Uterus (tissue), 4 donors: Measurements from ENCODE around the gene TTC7B. TPM values are rescaled to one million over a fixed set of nuclear protein-coding genes. Genes with fewer than 3 reads are reported as not detected.
A peak's percentile ranks its signal among the peaks of the same experiment; 100 is the strongest.
"Not testable (repeated sequence)": the region's sequence is repeated elsewhere in the genome, so short reads cannot be mapped to it uniquely, and the experiment has no call there.

Source experiments
- DNase-seq, 2 donors: peaks; one replicate each; pipeline ENCODE4 v3.0.0-alpha.2; 2019 to 2020
- H3K27ac ChIP-seq, 2 donors: fragments of 200-600 bp; sonication (generic); 1 replicate in 1 of 2; 2 replicates in 1 of 2; pipeline ENCODE4 v1.5.1; 2016 to 2018
- H3K27me3 ChIP-seq, 2 donors: fragments of 200-600 bp; sonication (generic); one replicate each; pipeline ENCODE4 v1.5.1; 2018 to 2019; ENCODE audit warnings: control low read depth in 1 of 2
- H3K36me3 ChIP-seq, 2 donors: fragments of 200-600 bp; sonication (generic); one replicate each; pipeline ENCODE4 v1.5.1; 2019; ENCODE audit warnings: control low read depth in 1 of 2
- H3K4me1 ChIP-seq, 2 donors: fragments of 200-600 bp; sonication (generic); one replicate each; pipeline ENCODE4 v1.5.1; 2018 to 2019; ENCODE audit warnings: control low read depth in 1 of 2
- H3K4me3 ChIP-seq, 2 donors: fragments of 200-600 bp; sonication (generic); 1 replicate in 1 of 2; 2 replicates in 1 of 2; pipeline ENCODE4 v1.5.1; 2018 to 2019; ENCODE audit warnings: mild to moderate bottlenecking in 1 of 2
- H3K9me3 ChIP-seq, 2 donors: fragments of 200-600 bp; sonication (generic); one replicate each; pipeline ENCODE4 v1.5.1; 2019; ENCODE audit warnings: control low read depth in 1 of 2
- POLR2A ChIP-seq, 2 donors: fragments of 450-650 bp; IDR thresholded peaks; one replicate each; pipeline ENCODE4 v1.6.1; 2016; ENCODE audit warnings: antibody characterized with exemption in 2 of 2, mild to moderate bottlenecking in 1 of 2, moderate library complexity in 1 of 2
- intact Hi-C: fragments of 100-400 bp; cut with DNase I; formaldehyde crosslinking; loops from one replicate; pipeline ENCODE4 v1.15.1; 2023; ENCODE audit warnings: low total_unique reads
- total RNA-seq, 4 donors: library from RNA; depleted of rRNA in 3 of 4; stranded (reverse); fragments of >200 nt in 3 of 4; gene quantifications; one replicate each; pipeline versions ENCODE4 v1.1.0 to v1.2.4, GENCODE V29; 2014 to 2023
- TF ChIP-seq, protein P1 (sequence below), 4 experiments: fragments of 200-600 bp in 2 of 4; fragments of 450-650 bp in 2 of 4; sonication (generic) in 2 of 4; IDR thresholded peaks; one replicate each; pipeline ENCODE4 v1.5.1; 2016 to 2019; ENCODE audit warnings: antibody characterized with exemption in 4 of 4, mild to moderate bottlenecking in 2 of 4, moderate library complexity in 1 of 4
- donor health status: DM: yes; HTN: yes; CAD: no.

Gene TTC7B
- total RNA-seq, 4 donors from 2014 or later: 15.3 to 73.9 (median 28.0) TPM

- intact Hi-C loops: no loop called here
- Histone ChIP-seq H3K36me3 (no peaks in the 10 kb centered on the region), H3K9me3 (no peaks in the 10 kb centered on the region), H3K4me3 (no peak overlapping the region), H3K27me3 (no peaks in the 10 kb centered on the region), H3K27ac (no peak overlapping the region), H3K4me1 (no peaks in the 10 kb centered on the region)
- no peak for DNase-seq
- TF ChIP-seq POLR2A (IDR thresholded peaks at IDR 0.05): no peak
- TF ChIP-seq, protein P1, sequence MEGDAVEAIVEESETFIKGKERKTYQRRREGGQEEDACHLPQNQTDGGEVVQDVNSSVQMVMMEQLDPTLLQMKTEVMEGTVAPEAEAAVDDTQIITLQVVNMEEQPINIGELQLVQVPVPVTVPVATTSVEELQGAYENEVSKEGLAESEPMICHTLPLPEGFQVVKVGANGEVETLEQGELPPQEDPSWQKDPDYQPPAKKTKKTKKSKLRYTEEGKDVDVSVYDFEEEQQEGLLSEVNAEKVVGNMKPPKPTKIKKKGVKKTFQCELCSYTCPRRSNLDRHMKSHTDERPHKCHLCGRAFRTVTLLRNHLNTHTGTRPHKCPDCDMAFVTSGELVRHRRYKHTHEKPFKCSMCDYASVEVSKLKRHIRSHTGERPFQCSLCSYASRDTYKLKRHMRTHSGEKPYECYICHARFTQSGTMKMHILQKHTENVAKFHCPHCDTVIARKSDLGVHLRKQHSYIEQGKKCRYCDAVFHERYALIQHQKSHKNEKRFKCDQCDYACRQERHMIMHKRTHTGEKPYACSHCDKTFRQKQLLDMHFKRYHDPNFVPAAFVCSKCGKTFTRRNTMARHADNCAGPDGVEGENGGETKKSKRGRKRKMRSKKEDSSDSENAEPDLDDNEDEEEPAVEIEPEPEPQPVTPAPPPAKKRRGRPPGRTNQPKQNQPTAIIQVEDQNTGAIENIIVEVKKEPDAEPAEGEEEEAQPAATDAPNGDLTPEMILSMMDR (IDR thresholded peaks at IDR 0.05): no peak
These were observed 30.3 kb upstream of the TTC7B start for GRCh38 chr14:90846511-90846910.

GRCh38 chr14:90844321-90844720 is 28.1 kb upstream of the TTC7B start:
- Histone ChIP-seq H3K4me1 (no peaks in the 10 kb centered on the region), H3K9me3 (no peaks in the 10 kb centered on the region), H3K27ac (no peak overlapping the region), H3K36me3 (no peaks in the 10 kb centered on the region), H3K27me3 (no peaks in the 10 kb centered on the region), H3K4me3 (no peak overlapping the region)
- intact Hi-C loops: no loop called here
- TF ChIP-seq, protein P1 (IDR thresholded peaks at IDR 0.05): no peak
- no peak for TF ChIP-seq POLR2A (IDR thresholded peaks at IDR 0.05)
- DNase-seq: no peak

- intact Hi-C loops: no loop called here
- H3K9me3 ChIP-seq: no peaks in the 10 kb centered on the region
- no peaks in the 10 kb centered on the region for H3K36me3 ChIP-seq
- DNase-seq: no peak
- no peaks in the 10 kb centered on the region for H3K4me1 ChIP-seq
- no peak overlapping the region for H3K4me3 ChIP-seq
- H3K27me3 ChIP-seq: no peaks in the 10 kb centered on the region
- TF ChIP-seq, protein P1 (IDR thresholded peaks at IDR 0.05): no peak
- no peak for TF ChIP-seq POLR2A (IDR thresholded peaks at IDR 0.05)
- H3K27ac ChIP-seq: no peak overlapping the region
These were observed 26.5 kb upstream of the TTC7B start for GRCh38 chr14:90842726-90843125.

- H3K4me3 ChIP-seq, intact Hi-C loops, H3K27me3 ChIP-seq, H3K36me3 ChIP-seq, H3K9me3 ChIP-seq, DNase-seq, H3K4me1 ChIP-seq, H3K27ac ChIP-seq: not testable (repeated sequence)
These were observed 24.4 kb upstream of the TTC7B start for GRCh38 chr14:90840667-90841066.

- intact Hi-C loops: no loop called here
- no peaks in the 10 kb centered on the region for H3K27me3 ChIP-seq
- H3K36me3 ChIP-seq: no peaks in the 10 kb centered on the region
- no peaks in the 10 kb centered on the region for H3K4me1 ChIP-seq
- no peak overlapping the region for H3K4me3 ChIP-seq
- TF ChIP-seq POLR2A (IDR thresholded peaks at IDR 0.05): no peak
- TF ChIP-seq, protein P1 (IDR thresholded peaks at IDR 0.05): no peak
- peak in 1 of 2 donors; percentile 10 for DNase-seq
- no peaks in the 10 kb centered on the region for H3K9me3 ChIP-seq
- H3K27ac ChIP-seq: peak overlapping the region; percentile 79 to 83
These were observed 23.6 kb upstream of the TTC7B start for GRCh38 chr14:90839889-90840266.
